Neuron (in vitro differentiated cells): Measurements from ENCODE around the gene CLASRP.

Source experiments
- H2AFZ ChIP-seq: one replicate; pipeline ENCODE4 v1.6.1; 2013; ENCODE audit warnings: low read depth, mild to moderate bottlenecking, inconsistent platforms, low read length, moderate library complexity
- H3K27me3 ChIP-seq: one replicate; pipeline ENCODE4 v1.6.1; 2013; ENCODE audit warnings: low read length; ENCODE audit not compliant: insufficient read depth
- H3K36me3 ChIP-seq: one replicate; pipeline ENCODE4 v1.6.1; 2013; ENCODE audit warnings: low read length; ENCODE audit not compliant: insufficient read depth
- H3K4me1 ChIP-seq: one replicate; pipeline ENCODE4 v1.6.1; 2013; ENCODE audit warnings: low read length; ENCODE audit not compliant: insufficient read depth
- H3K4me3 ChIP-seq: 2 replicates; pipeline ENCODE4 v1.5.1; 2013; ENCODE audit warnings: mild to moderate bottlenecking, low read length, moderate library complexity
- H3K9me3 ChIP-seq: one replicate; pipeline ENCODE4 v1.6.1; 2013; ENCODE audit warnings: low read length

CLASRP gene

GRCh38 chr19:45090606-45091005 is 51.8 kb downstream of the CLASRP start:
- H2AFZ ChIP-seq = no peak overlapping the region
- H3K9me3 ChIP-seq = no peaks in the 10 kb centered on the region
- peaks cover 23% of the 10 kb centered on the region for H3K4me1 ChIP-seq
- H3K4me3 ChIP-seq = peak overlapping the region; percentile 47
- H3K27me3 ChIP-seq = no peaks in the 10 kb centered on the region
- H3K36me3 ChIP-seq = peaks cover 22% of the 10 kb centered on the region

GRCh38 chr19:45091031-45091923 is 52.4 kb downstream of the CLASRP start:
- Histone ChIP-seq H3K27me3 (no peaks in the 10 kb centered on the region), H3K36me3 (peaks cover 19% of the 10 kb centered on the region), H3K4me1 (peaks cover 23% of the 10 kb centered on the region), H3K9me3 (no peaks in the 10 kb centered on the region), H2AFZ (peak overlapping the region; percentile 49), H3K4me3 (peak overlapping the region; percentile 91)

DNA sequence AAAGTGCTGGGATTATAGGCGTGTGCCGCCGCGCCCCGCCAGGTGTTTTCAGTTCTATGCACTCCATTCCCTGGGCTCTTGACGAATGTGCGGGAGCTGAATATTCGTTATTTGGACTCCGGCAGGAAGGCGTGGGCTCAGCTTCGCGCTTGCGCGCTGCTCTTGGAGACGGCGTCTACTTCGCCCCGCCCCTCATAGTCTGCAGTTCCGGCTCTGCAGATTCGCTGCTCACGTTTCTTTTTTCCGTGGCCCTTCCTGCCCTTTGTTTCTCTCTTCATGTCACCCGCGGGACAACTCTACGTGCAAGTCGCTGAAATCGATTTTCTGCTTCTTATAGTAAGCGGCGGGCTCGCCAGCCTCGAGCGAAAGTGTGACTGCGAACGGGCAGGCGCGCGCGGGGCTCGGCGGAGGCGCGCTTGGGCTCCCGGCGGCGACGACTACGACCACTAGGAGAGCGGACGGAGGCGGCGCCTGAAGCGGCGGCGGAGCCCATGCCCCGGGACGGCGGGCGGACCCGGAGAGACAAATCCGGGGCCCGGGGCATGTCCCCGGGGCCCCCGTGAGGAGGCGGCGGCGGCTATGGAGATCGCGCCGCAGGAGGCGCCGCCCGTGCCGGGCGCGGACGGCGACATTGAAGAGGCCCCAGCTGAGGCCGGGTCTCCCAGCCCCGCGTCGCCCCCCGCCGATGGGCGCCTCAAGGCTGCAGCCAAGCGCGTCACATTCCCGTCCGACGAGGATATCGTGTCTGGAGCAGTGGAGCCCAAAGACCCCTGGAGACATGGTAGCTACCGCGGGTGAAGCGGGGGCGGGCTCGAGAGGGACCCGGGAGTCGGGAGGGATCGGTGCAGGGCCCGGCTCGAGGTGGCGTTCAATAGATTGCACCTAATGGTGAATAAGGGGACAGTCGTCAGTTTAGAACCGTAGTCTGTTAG is 54.2 kb downstream of the CLASRP start, which contains the start of gene PPP1R37:
PPP1R37 (plus strand) TSS at position 433 of the 932 bp plus-strand sequence; CDS start at position 580, 147 bp downstream.
- Histone ChIP-seq H3K4me3 (peak within 1 kb of the TSS; percentile 91), H3K9me3 (no peaks in the 10 kb centered on the region), H3K27me3 (no peaks in the 10 kb centered on the region), H2AFZ (peak within 1 kb of the TSS; percentile 44), H3K4me1 (peaks cover 29% of the 10 kb centered on the region), H3K36me3 (peaks cover 12% of the 10 kb centered on the region)

DNA sequence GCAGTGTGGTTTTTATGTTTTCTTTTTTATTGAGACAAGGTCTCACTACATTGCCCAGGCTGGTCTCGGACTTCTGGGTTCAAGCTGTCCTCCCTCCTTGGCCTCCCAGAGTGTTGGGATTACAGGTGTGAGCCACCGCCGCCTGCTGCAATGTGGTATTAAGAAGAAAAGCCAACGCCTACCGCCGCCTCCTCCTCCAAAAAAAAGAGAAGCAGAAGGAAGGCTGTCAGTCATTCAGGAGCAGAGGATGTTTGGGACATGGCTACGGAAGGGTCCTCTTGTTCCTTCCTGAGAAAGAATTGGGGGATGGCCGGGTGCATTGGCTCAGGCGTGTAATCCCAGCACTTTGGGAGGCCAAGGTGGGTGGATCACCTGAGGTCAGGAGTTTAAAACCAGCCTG is 55.3 kb downstream of the CLASRP start:
- no peaks in the 10 kb centered on the region for H3K27me3 ChIP-seq
- H3K36me3 ChIP-seq = peaks cover 9% of the 10 kb centered on the region
- no peaks in the 10 kb centered on the region for H3K9me3 ChIP-seq
- H2AFZ ChIP-seq = no peak overlapping the region
- H3K4me3 ChIP-seq = peak overlapping the region; percentile 91
- H3K4me1 ChIP-seq = peaks cover 41% of the 10 kb centered on the region

DNA sequence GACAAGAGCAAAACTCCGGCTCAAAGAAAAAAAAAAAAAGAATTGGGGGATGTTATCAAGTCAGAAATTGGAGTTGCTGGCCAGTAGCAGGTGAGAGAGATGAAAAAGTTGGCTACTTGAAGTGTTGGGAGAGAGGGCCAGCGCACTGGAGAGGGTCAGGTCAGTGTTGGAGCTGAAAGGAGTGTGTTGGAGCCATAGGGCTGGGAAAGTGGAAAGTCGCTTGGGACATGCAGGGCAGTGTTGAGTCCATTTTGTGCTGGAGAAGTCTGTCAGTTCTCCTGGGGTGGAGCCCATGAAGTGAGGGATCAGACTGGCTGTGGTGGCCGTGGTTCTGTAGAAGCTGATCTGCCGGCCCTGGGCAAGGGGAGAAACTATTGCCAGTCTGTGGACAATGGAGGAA is 55.9 kb downstream of the CLASRP start:
- Histone ChIP-seq H3K27me3 (no peaks in the 10 kb centered on the region), H3K4me1 (peaks cover 46% of the 10 kb centered on the region), H3K9me3 (no peaks in the 10 kb centered on the region), H2AFZ (no peak overlapping the region), H3K4me3 (no peak overlapping the region), H3K36me3 (peaks cover 8% of the 10 kb centered on the region)

- no peak overlapping the region for H2AFZ ChIP-seq
- H3K4me3 ChIP-seq = no peak overlapping the region
- H3K36me3 ChIP-seq = peaks cover under 1% of the 10 kb centered on the region
- H3K27me3 ChIP-seq = no peaks in the 10 kb centered on the region
- H3K4me1 ChIP-seq = peaks cover 54% of the 10 kb centered on the region
- no peaks in the 10 kb centered on the region for H3K9me3 ChIP-seq
Measured at GRCh38 chr19:45095496-45096413, 56.9 kb downstream of the CLASRP start.

DNA sequence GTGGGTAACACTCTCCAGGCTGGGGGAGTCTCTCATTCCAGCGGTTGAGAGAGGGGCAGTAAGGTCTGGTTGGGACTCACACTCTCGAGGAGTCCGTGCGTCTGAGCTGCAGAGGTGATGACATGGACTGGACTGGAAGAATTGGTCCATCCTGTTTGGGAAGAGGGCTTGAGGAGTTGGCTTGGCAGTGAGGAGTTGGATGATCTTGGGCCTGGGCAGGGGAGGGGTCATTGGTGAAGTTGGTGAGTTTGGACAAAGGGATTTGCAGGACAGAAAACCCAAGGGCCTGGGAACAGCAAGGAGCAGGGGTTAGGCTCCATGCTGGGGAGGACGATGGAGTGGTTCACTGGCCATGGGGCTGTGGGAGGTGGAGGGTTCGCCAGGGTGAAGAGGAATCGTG is 57.9 kb downstream of the CLASRP start:
- H3K4me3 ChIP-seq = no peak overlapping the region
- no peaks in the 10 kb centered on the region for H3K36me3 ChIP-seq
- H3K27me3 ChIP-seq = no peaks in the 10 kb centered on the region
- H3K9me3 ChIP-seq = no peaks in the 10 kb centered on the region
- no peak overlapping the region for H2AFZ ChIP-seq
- H3K4me1 ChIP-seq = peaks cover 58% of the 10 kb centered on the region

DNA sequence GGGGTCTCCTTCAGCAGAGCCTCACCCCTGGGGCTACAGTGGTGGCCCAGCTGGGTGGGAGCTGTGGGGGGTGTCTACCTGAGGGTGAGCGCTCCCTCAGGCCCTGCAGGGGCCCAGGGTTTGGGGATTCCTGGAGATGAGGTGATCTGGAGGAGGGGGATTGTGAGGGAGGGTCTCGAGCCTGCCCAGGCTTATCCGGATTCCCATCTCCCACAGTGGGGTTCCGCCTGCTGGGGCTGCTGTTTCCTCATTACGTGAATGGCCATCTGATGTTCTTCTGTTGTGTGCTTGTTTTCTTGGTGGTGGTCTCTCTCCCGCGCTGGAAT is 58.6 kb downstream of the CLASRP start:
- Histone ChIP-seq H3K4me3 (no peak overlapping the region), H3K9me3 (no peaks in the 10 kb centered on the region), H3K27me3 (no peaks in the 10 kb centered on the region), H3K4me1 (peaks cover 59% of the 10 kb centered on the region), H2AFZ (no peak overlapping the region), H3K36me3 (no peaks in the 10 kb centered on the region)

DNA sequence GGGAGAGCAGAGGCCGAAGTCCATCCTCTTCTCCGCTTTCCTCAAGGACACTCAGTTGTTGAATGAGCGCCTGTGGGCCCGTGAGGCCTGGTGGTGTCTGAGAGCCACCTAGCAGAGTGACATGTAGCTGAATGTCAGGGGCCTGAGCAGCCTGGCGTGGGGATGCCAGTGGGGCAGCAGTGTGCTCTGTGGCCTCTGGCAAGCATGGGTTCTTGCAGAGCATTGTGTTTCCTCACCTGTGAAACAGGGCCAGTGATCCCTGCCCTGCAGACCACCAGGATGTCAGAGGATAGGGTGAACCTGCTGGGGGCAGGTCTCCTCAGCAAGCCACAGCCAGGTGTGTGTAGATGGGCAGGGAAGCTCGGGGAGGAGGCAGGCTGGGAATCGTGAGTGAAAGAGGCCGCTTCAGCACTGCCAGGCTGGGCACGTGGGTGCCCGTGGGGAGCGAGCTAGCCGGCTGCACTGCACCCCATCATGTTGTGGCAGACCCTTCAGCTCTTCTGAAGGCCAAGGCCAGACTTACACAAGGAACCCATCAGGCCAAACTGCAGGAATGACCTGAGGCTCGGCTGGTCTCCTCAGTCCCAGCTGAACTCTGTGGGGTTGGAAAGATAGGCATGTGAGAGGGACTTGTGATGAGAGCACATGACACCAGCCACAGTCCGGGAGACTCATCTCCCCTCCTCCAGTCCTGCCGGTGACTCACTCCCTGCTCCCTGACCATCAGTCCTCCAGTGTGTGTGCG is 59.1 kb downstream of the CLASRP start:
- Histone ChIP-seq H3K4me1 (peaks cover 60% of the 10 kb centered on the region), H3K4me3 (no peak overlapping the region), H3K9me3 (no peaks in the 10 kb centered on the region), H3K36me3 (no peaks in the 10 kb centered on the region), H3K27me3 (no peaks in the 10 kb centered on the region), H2AFZ (no peak overlapping the region)

GRCh38 chr19:45098521-45099466 is 59.9 kb downstream of the CLASRP start:
- no peaks in the 10 kb centered on the region for H3K9me3 ChIP-seq
- no peak overlapping the region for H2AFZ ChIP-seq
- H3K27me3 ChIP-seq = no peaks in the 10 kb centered on the region
- H3K4me3 ChIP-seq = no peak overlapping the region
- H3K36me3 ChIP-seq = no peaks in the 10 kb centered on the region
- H3K4me1 ChIP-seq = peaks cover 66% of the 10 kb centered on the region

- H3K4me1 ChIP-seq = peaks cover 63% of the 10 kb centered on the region
- no peaks in the 10 kb centered on the region for H3K27me3 ChIP-seq
Measured at GRCh38 chr19:45099467-45100191, 60.8 kb downstream of the CLASRP start.

More at GRCh38 chr19:45099467-45100191, 60.8 kb downstream of the CLASRP start:
- H3K9me3 ChIP-seq = no peaks in the 10 kb centered on the region
- H2AFZ ChIP-seq = no peak overlapping the region
- H3K36me3 ChIP-seq = no peaks in the 10 kb centered on the region
- no peak overlapping the region for H3K4me3 ChIP-seq
